NCI-H2081 (cell line): Measurements from ENCODE around the gene EVI2A.

Experiments used
- DNase-seq, 2 experiments: peaks; one replicate each; lab custom pipeline; 2025; lab: John Stamatoyannopoulos, UW

The EVI2A gene

GRCh38 chr17:31273516-31273915 lies 47.9 kb downstream of the EVI2A start:
- peak in 1 of 2 experiments; percentile 10 for DNase-seq

GRCh38 chr17:31272803-31273202 lies 48.6 kb downstream of the EVI2A start:
- DNase-seq: no peak

GRCh38 chr17:31272236-31272635 lies 49.2 kb downstream of the EVI2A start:
- no peak for DNase-seq

- DNase-seq: no peak
These were observed 51.8 kb downstream of the EVI2A start for GRCh38 chr17:31269578-31269983.

- no peak for DNase-seq
These were observed 52.3 kb downstream of the EVI2A start for GRCh38 chr17:31269036-31269577.
